Measurements from ENCODE around the gene CRTC1.

DNA sequence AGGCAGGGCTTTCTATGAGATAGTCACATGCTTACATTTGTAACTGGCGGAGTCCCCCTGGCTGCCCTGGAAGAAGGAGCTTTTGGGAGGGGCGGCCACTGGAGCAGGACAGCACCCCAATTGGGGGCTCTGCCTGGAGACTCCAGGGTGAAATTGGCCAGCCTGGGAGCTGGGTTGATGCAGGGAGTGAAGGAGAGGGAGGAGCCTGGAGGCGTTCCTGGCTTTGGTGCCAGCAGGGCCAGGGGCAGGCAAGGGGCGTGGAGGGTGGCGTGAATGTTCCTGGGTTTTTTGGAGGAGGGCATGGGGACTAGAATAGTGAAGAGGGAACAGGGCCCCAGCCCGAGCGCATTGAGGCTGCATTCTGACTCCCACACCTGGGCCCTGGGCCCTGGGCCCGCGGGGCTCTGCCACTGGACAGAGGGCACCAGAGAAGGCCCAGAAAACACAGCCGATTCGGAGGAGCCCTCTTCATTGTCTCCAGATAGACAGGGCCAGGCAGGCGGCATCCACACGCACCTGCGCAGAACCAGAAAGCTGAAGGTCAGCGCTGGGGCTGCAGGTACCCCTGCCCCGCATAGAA lies 78.1 kb downstream of the CRTC1 start:
- TF ChIP-seq, protein P1, sequence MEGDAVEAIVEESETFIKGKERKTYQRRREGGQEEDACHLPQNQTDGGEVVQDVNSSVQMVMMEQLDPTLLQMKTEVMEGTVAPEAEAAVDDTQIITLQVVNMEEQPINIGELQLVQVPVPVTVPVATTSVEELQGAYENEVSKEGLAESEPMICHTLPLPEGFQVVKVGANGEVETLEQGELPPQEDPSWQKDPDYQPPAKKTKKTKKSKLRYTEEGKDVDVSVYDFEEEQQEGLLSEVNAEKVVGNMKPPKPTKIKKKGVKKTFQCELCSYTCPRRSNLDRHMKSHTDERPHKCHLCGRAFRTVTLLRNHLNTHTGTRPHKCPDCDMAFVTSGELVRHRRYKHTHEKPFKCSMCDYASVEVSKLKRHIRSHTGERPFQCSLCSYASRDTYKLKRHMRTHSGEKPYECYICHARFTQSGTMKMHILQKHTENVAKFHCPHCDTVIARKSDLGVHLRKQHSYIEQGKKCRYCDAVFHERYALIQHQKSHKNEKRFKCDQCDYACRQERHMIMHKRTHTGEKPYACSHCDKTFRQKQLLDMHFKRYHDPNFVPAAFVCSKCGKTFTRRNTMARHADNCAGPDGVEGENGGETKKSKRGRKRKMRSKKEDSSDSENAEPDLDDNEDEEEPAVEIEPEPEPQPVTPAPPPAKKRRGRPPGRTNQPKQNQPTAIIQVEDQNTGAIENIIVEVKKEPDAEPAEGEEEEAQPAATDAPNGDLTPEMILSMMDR (IDR thresholded peaks at IDR 0.05; ENCODE audit: low read depth, low read length, poor library complexity, severe bottlenecking): no peak
- no peak for TF ChIP-seq EZH2phosphoT487 (IDR thresholded peaks at IDR 0.05; ENCODE audit: borderline replicate concordance, low read length)

All from DOHH2 (cell line).